ENCODE data around the gene PRKN. TPM values are rescaled to one million over a fixed set of nuclear protein-coding genes. Genes with fewer than 3 reads are reported as not detected.

PRKN gene
- total RNA-seq, 2 donors from 2014 or later: 15.7 to 19.3 TPM

- no peak overlapping the region for H3K4me3 ChIP-seq
- no peaks in the 10 kb centered on the region for H3K27me3 ChIP-seq
- H3K4me1 ChIP-seq: peaks cover 0 to 15% of the 10 kb centered on the region in 2 donors
- H3K9me3 ChIP-seq: no peaks in the 10 kb centered on the region
- H3K36me3 ChIP-seq: no peaks in the 10 kb centered on the region
- DNase-seq (ENCODE audit: low spot score): no peak
- no peak for TF ChIP-seq CTCF (IDR thresholded peaks at IDR 0.05)
- H3K27ac ChIP-seq: no peak overlapping the region
These were observed 1291.3 kb downstream of the PRKN start for GRCh38 chr6:161436106-161436876.

- no peak for TF ChIP-seq CTCF (IDR thresholded peaks at IDR 0.05)
- no peak overlapping the region for H3K4me3 ChIP-seq
- no peaks in the 10 kb centered on the region for H3K9me3 ChIP-seq
- H3K27me3 ChIP-seq: no peaks in the 10 kb centered on the region
- H3K27ac ChIP-seq: peak overlapping the region in 1 of 2 donors; percentile 71
- no peak for DNase-seq (ENCODE audit: low spot score)
- no peaks in the 10 kb centered on the region for H3K36me3 ChIP-seq
- H3K4me1 ChIP-seq: peaks cover 0 to 15% of the 10 kb centered on the region in 2 donors
These were observed 1291.9 kb downstream of the PRKN start for GRCh38 chr6:161435748-161436070.

GRCh38 chr6:161434921-161435747, 1292.4 kb downstream of the PRKN start:
- Histone ChIP-seq H3K27me3 (no peaks in the 10 kb centered on the region), H3K4me1 (peaks cover 0 to 15% of the 10 kb centered on the region in 2 donors), H3K36me3 (no peaks in the 10 kb centered on the region), H3K4me3 (no peak overlapping the region), H3K27ac (peak overlapping the region; percentile 46 to 71), H3K9me3 (no peaks in the 10 kb centered on the region)
- no peak for DNase-seq (ENCODE audit: low spot score)
- no peak for TF ChIP-seq CTCF (IDR thresholded peaks at IDR 0.05)

GRCh38 chr6:161434350-161434749, 1293.2 kb downstream of the PRKN start:
- DNase-seq (ENCODE audit: low spot score): no peak
- H3K4me3 ChIP-seq: no peak overlapping the region
- no peaks in the 10 kb centered on the region for H3K36me3 ChIP-seq
- peak overlapping the region; percentile 46 to 71 for H3K27ac ChIP-seq
- peaks cover 0 to 15% of the 10 kb centered on the region in 2 donors for H3K4me1 ChIP-seq
- no peaks in the 10 kb centered on the region for H3K9me3 ChIP-seq
- no peak for TF ChIP-seq CTCF (IDR thresholded peaks at IDR 0.05)
- H3K27me3 ChIP-seq: no peaks in the 10 kb centered on the region

GRCh38 chr6:161432546-161432945, 1295.0 kb downstream of the PRKN start:
- Histone ChIP-seq H3K27me3 (no peaks in the 10 kb centered on the region), H3K36me3 (no peaks in the 10 kb centered on the region), H3K27ac (no peak overlapping the region), H3K9me3 (no peaks in the 10 kb centered on the region), H3K4me3 (no peak overlapping the region), H3K4me1 (peaks cover 0 to 15% of the 10 kb centered on the region in 2 donors)
- DNase-seq (ENCODE audit: low spot score): no peak
- no peak for TF ChIP-seq CTCF (IDR thresholded peaks at IDR 0.05)
